H1 (cell line): ENCODE results near the gene CAMTA1. TPM values are rescaled to one million over a fixed set of nuclear protein-coding genes. Genes with fewer than 3 reads are reported as not detected.
A peak's percentile ranks its signal among the peaks of the same experiment; 100 is the strongest.

ENCODE experiments used
- BACH1 ChIP-seq: IDR thresholded peaks from 2 replicates; pipeline ENCODE4 v1.6.1; 2012; ENCODE audit warnings: low read length, improper control_type of control experiment
- CBX8 ChIP-seq: fragments of 300-800, 300-1000 bp; sonication (generic); IDR thresholded peaks from 2 replicates; pipeline ENCODE4 v1.7.1; 2016; ENCODE audit warnings: low read depth, low read length, borderline replicate concordance
- CREB1 ChIP-seq: IDR thresholded peaks from 2 replicates; pipeline ENCODE4 v1.6.1; 2012; ENCODE audit warnings: inconsistent platforms
- HDAC6 ChIP-seq: IDR thresholded peaks from one replicate; pipeline ENCODE4 v1.7.1; 2012; ENCODE audit warnings: low read depth, mild to moderate bottlenecking, inconsistent platforms, low read length, moderate library complexity
- NANOG ChIP-seq: IDR thresholded peaks from 2 replicates; pipeline ENCODE4 v1.6.1; 2011; ENCODE audit warnings: low read length, low read depth, mild to moderate bottlenecking, inconsistent platforms; ENCODE audit not compliant: insufficient read depth, poor library complexity, severe bottlenecking
- RBBP5 ChIP-seq: IDR thresholded peaks from 2 replicates; pipeline ENCODE4 v1.7.1; 2012; ENCODE audit warnings: low read depth, mild to moderate bottlenecking, inconsistent platforms, low read length, moderate library complexity, borderline replicate concordance
- RFX5 ChIP-seq: IDR thresholded peaks from 2 replicates; pipeline ENCODE4 v1.6.1; 2011; ENCODE audit warnings: low read depth, low read length, improper control_type of control experiment, borderline replicate concordance
- SAP30 ChIP-seq: fragments of 300-600 bp; sonication (generic); IDR thresholded peaks from 2 replicates; pipeline ENCODE4 v1.7.1; 2012; ENCODE audit warnings: low read length, moderate library complexity, mild to moderate bottlenecking, inconsistent platforms; ENCODE audit not compliant: insufficient read depth, insufficient replicate concordance
- SUZ12 ChIP-seq: fragments of 200-600 bp; sonication (generic); IDR thresholded peaks from 2 replicates; pipeline ENCODE4 v1.6.1; 2012; ENCODE audit warnings: mild to moderate bottlenecking, inconsistent platforms, low read length, moderate library complexity, mixed read lengths
- TAF7 ChIP-seq: optimal IDR thresholded peaks from 2 replicates; pipeline ENCODE3; 2011; ENCODE audit warnings: low read depth, mild to moderate bottlenecking, inconsistent platforms, low read length, moderate library complexity, borderline replicate concordance
- TCF12 ChIP-seq: IDR thresholded peaks from 2 replicates; pipeline ENCODE4 v1.6.1; 2011; ENCODE audit warnings: low read depth, mild to moderate bottlenecking, low read length
- TEAD4 ChIP-seq: IDR thresholded peaks from 2 replicates; pipeline ENCODE4 v1.6.1; 2012; ENCODE audit warnings: low read depth, low read length, inconsistent platforms, mixed read lengths
- polyA plus RNA-seq, 7 experiments: library from polyadenylated mRNA; depleted of rRNA in 3 of 7; stranded (reverse) in 5 of 7; unstranded in 2 of 7; fragments of >200 nt in 5 of 7; fragments of 200-250 nt in 2 of 7; gene quantifications; 1 replicate in 5 of 7; 2 replicates in 1 of 7; 4 replicates in 1 of 7; pipeline versions ENCODE4 v1.2.1 to v1.2.3, GENCODE V29; 2011 to 2013; ENCODE audit warnings: missing spikeins in 2 of 7, mixed read lengths in 2 of 7
- total RNA-seq: library from RNA; stranded (reverse); fragmentation: NEBNext Ultra II Directional; extraction: Animal tissue kit (Norgen Biotek cat#: 25700); gene quantifications from 2 replicates; pipeline ENCODE4 v1.2.1, GENCODE V29; 2021
- TF ChIP-seq, protein P1 (sequence below): IDR thresholded peaks from 2 replicates; pipeline ENCODE4 v1.6.1; 2012; ENCODE audit warnings: inconsistent platforms

Gene CAMTA1
- total and polyA plus RNA-seq, 2 of the 8 experiments (the other 6 are each of a cell fraction or from before 2014, with no cell fraction given) = 65.0 to 119 TPM

- TF ChIP-seq TCF12 = no peak
- 0 out of 2 replicates have a peak, but pooled peaks have one; percentile 16 for TF ChIP-seq CREB1
- TF ChIP-seq RBBP5 = no peak
- no peak for TF ChIP-seq SAP30
- TF ChIP-seq RFX5 = no peak
- no peak for TF ChIP-seq HDAC6
- peak; percentile 56; the same call in 1 of the 2 replicates for TF ChIP-seq SUZ12
- peak; percentile 62 for TF ChIP-seq NANOG
- no peak for TF ChIP-seq CBX8
- no peak for TF ChIP-seq TEAD4
- peak; percentile 47; the same call in 1 of the 2 replicates for TF ChIP-seq BACH1
- TF ChIP-seq, protein P1, sequence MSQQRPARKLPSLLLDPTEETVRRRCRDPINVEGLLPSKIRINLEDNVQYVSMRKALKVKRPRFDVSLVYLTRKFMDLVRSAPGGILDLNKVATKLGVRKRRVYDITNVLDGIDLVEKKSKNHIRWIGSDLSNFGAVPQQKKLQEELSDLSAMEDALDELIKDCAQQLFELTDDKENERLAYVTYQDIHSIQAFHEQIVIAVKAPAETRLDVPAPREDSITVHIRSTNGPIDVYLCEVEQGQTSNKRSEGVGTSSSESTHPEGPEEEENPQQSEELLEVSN = peak; percentile 89
- peak; percentile 4 for TF ChIP-seq TAF7
These were observed 895.1 kb downstream of the CAMTA1 start (continued) for GRCh38 chr1:7680207-7680954.
